SK-N-SH (cell line): ENCODE data around the gene VPS18. TPM values are rescaled to one million over a fixed set of nuclear protein-coding genes. Genes with fewer than 3 reads are reported as not detected.

ENCODE experiments used
- CTCF ChIA-PET: fragments of 300-600, 350-600 bp; formaldehyde crosslinking; extraction: SDS; loops from one replicate; lab custom pipeline; 2021; lab: Yijun Ruan, JAX
- POLR2A ChIA-PET: fragments of 350-600 bp; sonication (Branson Sonifier 250); formaldehyde crosslinking; extraction: SDS; loops from one replicate; lab custom pipeline; 2020; ENCODE audit warnings: antibody characterized with exemption, inconsistent platforms; lab: Yijun Ruan, JAX
- DNase-seq: peaks from one replicate; pipeline ENCODE4 v3.0.0; 2012
- H2AFZ ChIP-seq: fragments of 200-600 bp; sonication (generic); 2 replicates; pipeline ENCODE4 v1.8.1; 2016; ENCODE audit warnings: antibody characterized with exemption, mild to moderate bottlenecking, low read depth
- H3F3A ChIP-seq: fragments of 200-600 bp; sonication (generic); replicated peaks from 2 replicates; pipeline ENCODE3; 2016; ENCODE audit warnings: antibody characterized with exemption, mild to moderate bottlenecking; ENCODE audit not compliant: insufficient read depth
- H3K27ac ChIP-seq, 2 experiments: fragments of 200-500 bp in 1 of 2; fragments of 200-600 bp in 1 of 2; sonication (Bioruptor generic) in 1 of 2; sonication (generic), shearing (Covaris generic) in 1 of 2; 2 replicates each; pipeline versions ENCODE4 v1.5.1 to v1.6.1; 2014 to 2016; ENCODE audit warnings: low read depth in 2 of 2, inconsistent platforms in 1 of 2, low read length in 1 of 2, mild to moderate bottlenecking in 1 of 2, mixed read lengths in 1 of 2
- H3K27me3 ChIP-seq: fragments of 200-600 bp; sonication (generic), shearing (Covaris generic); 2 replicates; pipeline ENCODE4 v1.6.1; 2016; ENCODE audit warnings: mixed run types; ENCODE audit not compliant: insufficient read depth
- H3K36me3 ChIP-seq, 2 experiments: fragments of 200-500 bp in 1 of 2; fragments of 200-600 bp in 1 of 2; sonication (Bioruptor generic) in 1 of 2; sonication (generic) in 1 of 2; replicated peaks in 1 of 2; 2 replicates each; pipeline versions ENCODE3 to v1.5.1; 2014 to 2016; ENCODE audit warnings: low read length in 1 of 2, mild to moderate bottlenecking in 1 of 2; ENCODE audit not compliant: insufficient read depth in 2 of 2, control insufficient read depth in 1 of 2
- H3K4me1 ChIP-seq, 2 experiments: fragments of 200-500 bp in 1 of 2; fragments of 200-600 bp in 1 of 2; sonication (Bioruptor generic) in 1 of 2; sonication (generic), shearing (Covaris generic) in 1 of 2; 2 replicates each; pipeline versions ENCODE4 v1.5.1 to v1.6.1; 2014 to 2016; ENCODE audit warnings: low read depth in 1 of 2, low read length in 1 of 2, mixed run types in 1 of 2; ENCODE audit not compliant: insufficient read depth in 2 of 2, control insufficient read depth in 1 of 2
- H3K4me2 ChIP-seq: fragments of 200-600 bp; sonication (generic), shearing (Covaris generic); 2 replicates; pipeline ENCODE4 v1.6.1; 2017; ENCODE audit warnings: mixed run types
- H3K4me3 ChIP-seq, 2 experiments: fragments of 200-500 bp in 1 of 2; fragments of 200-600 bp in 1 of 2; sonication (Bioruptor generic) in 1 of 2; sonication (generic), shearing (Covaris generic) in 1 of 2; 2 replicates each; pipeline versions ENCODE4 v1.5.1 to v1.8.1; 2014 to 2016; ENCODE audit warnings: low read depth in 2 of 2, inconsistent platforms in 1 of 2, low read length in 1 of 2, mild to moderate bottlenecking in 1 of 2, mixed read lengths in 1 of 2, moderate library complexity in 1 of 2
- H3K79me2 ChIP-seq: fragments of 200-600 bp; sonication (generic); 2 replicates; pipeline ENCODE4 v1.8.1; 2017; ENCODE audit warnings: mild to moderate bottlenecking; ENCODE audit not compliant: insufficient read depth
- H3K9ac ChIP-seq: fragments of 200-600 bp; sonication (generic); 2 replicates; pipeline ENCODE4 v1.6.1; 2017; ENCODE audit warnings: mixed run types
- H3K9me2 ChIP-seq: fragments of 200-600 bp; sonication (generic); 2 replicates; pipeline ENCODE4 v1.6.1; 2017; ENCODE audit warnings: mixed run types
- H3K9me3 ChIP-seq: fragments of 200-600 bp; sonication (generic); 2 replicates; pipeline ENCODE4 v1.6.1; 2017; ENCODE audit warnings: mixed run types, mild to moderate bottlenecking, moderate library complexity
- H4K20me1 ChIP-seq: fragments of 200-600 bp; sonication (generic); 2 replicates; pipeline ENCODE4 v1.6.1; 2017; ENCODE audit warnings: mild to moderate bottlenecking, mixed run types; ENCODE audit not compliant: insufficient read depth
- CHD2 ChIP-seq: fragments of 150-350 bp; IDR thresholded peaks from 2 replicates; pipeline ENCODE4 v1.6.1; 2018; ENCODE audit warnings: low read length; ENCODE audit not compliant: partially characterized antibody
- EZH2phosphoT487 ChIP-seq: fragments of 200-600 bp; sonication (generic); IDR thresholded peaks from 2 replicates; pipeline ENCODE4 v1.6.1; 2017; ENCODE audit warnings: low read depth, mixed run types, mild to moderate bottlenecking, antibody characterized with exemption, moderate library complexity, borderline replicate concordance
- GABPA ChIP-seq: IDR thresholded peaks from 2 replicates; pipeline ENCODE4 v1.4.0; 2012; ENCODE audit warnings: low read depth, mild to moderate bottlenecking
- JUND ChIP-seq: IDR thresholded peaks from 2 replicates; pipeline ENCODE4 v1.4.0; 2012
- MXI1 ChIP-seq: IDR thresholded peaks from 2 replicates; pipeline ENCODE4 v1.6.1; 2012; ENCODE audit warnings: mild to moderate bottlenecking, low read depth, low read length, improper control_type of control experiment
- NFIC ChIP-seq: IDR thresholded peaks from 2 replicates; pipeline ENCODE4 v1.4.0; 2012; ENCODE audit warnings: borderline replicate concordance
- NRF1 ChIP-seq: IDR thresholded peaks from 2 replicates; pipeline ENCODE4 v1.6.1; 2012; ENCODE audit warnings: low read depth, mild to moderate bottlenecking, low read length
- RAD21 ChIP-seq: IDR thresholded peaks from 2 replicates; pipeline ENCODE4 v1.6.1; 2012; ENCODE audit warnings: mild to moderate bottlenecking, low read length
- RXRA ChIP-seq: IDR thresholded peaks from 2 replicates; pipeline ENCODE4 v1.4.0; 2012; ENCODE audit warnings: low read depth, mild to moderate bottlenecking, borderline replicate concordance
- SMC3 ChIP-seq: IDR thresholded peaks from 2 replicates; pipeline ENCODE4 v1.6.1; 2012; ENCODE audit warnings: low read depth, low read length, improper control_type of control experiment
- TAF1 ChIP-seq: IDR thresholded peaks from 2 replicates; pipeline ENCODE4 v1.6.1; 2012; ENCODE audit warnings: low read depth, mild to moderate bottlenecking, low read length, moderate library complexity, borderline replicate concordance
- TCF12 ChIP-seq: IDR thresholded peaks from 2 replicates; pipeline ENCODE4 v1.4.0; 2012
- TEAD4 ChIP-seq: IDR thresholded peaks from 2 replicates; pipeline ENCODE4 v1.4.0; 2012; ENCODE audit warnings: mild to moderate bottlenecking, borderline replicate concordance; ENCODE audit not compliant: insufficient read depth
- WGBS: methylation state at CpG from one replicate; pipeline ENCODE4 v1.1.6; 2017; ENCODE audit warnings: low lambda C conversion rate; 5-methylcytosine and 5-hydroxymethylcytosine counted together
- polyA plus RNA-seq, 3 experiments: library from polyadenylated mRNA; depleted of rRNA; stranded (reverse); fragments of >200 nt; gene quantifications; 2 replicates each; pipeline ENCODE4 v1.2.3, GENCODE V29; 2012
- TF ChIP-seq, protein P1 (sequence below): IDR thresholded peaks from 2 replicates; pipeline ENCODE4; 2012
- TF ChIP-seq, protein P2 (sequence below): IDR thresholded peaks from 2 replicates; pipeline ENCODE4 v1.6.1; 2012; ENCODE audit warnings: mild to moderate bottlenecking, low read depth, low read length, moderate library complexity
- TF ChIP-seq, protein P3 (sequence below): IDR thresholded peaks from 2 replicates; pipeline ENCODE4 v1.4.0; 2012; ENCODE audit warnings: low read depth, borderline replicate concordance
- TF ChIP-seq, protein P4 (sequence below): fragments of 150-350 bp; IDR thresholded peaks from 2 replicates; pipeline ENCODE4 v1.6.1; 2016; ENCODE audit warnings: mild to moderate bottlenecking, low read depth, low read length

Gene VPS18
- polyA plus RNA-seq, 1 of the 3 experiments (the other 2 are of a cell fraction): 14.1 TPM

DNA sequence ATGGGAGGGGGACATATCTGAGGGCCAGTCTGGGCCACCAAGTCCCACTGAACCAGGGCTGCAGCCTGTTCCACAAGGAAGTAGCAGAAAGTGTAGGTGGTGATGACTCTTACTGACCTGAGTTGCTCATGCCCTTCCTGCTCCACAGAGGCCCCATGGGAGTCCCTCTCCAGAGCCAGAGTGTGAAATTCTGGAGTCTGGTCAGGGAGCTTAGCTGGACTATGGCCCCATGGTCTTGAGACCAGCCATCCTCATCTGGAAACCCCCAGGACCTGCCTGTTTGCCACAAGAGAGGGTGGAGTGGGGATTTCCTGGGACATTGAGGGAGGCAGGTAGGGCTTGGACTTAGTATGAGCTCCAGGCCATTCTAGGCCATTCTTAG, 47.4 kb upstream of the VPS18 start:
- H3F3A ChIP-seq: peaks cover 3% of the 10 kb centered on the region
- no peaks in the 10 kb centered on the region for H3K9me3 ChIP-seq
- DNase-seq: no peak
- H3K79me2 ChIP-seq: no peaks in the 10 kb centered on the region
- no peak overlapping the region for H3K27ac ChIP-seq
- POLR2A ChIA-PET: no interaction called here
- no peaks in the 10 kb centered on the region for H3K36me3 ChIP-seq
- no peak overlapping the region for H3K4me2 ChIP-seq
- no peak overlapping the region for H3K4me3 ChIP-seq
- H3K9ac ChIP-seq: no peak overlapping the region
- peaks cover 0 to 17% of the 10 kb centered on the region in 2 experiments; a peak in 1 of 4 replicates for H3K4me1 ChIP-seq
- no peak overlapping the region for H2AFZ ChIP-seq
- TF ChIP-seq GABPA (no peak), EZH2phosphoT487 (no peak), TCF12 (no peak), NRF1 (no peak), RAD21 (no peak), RXRA (no peak), TAF1 (no peak), SMC3 (no peak), MXI1 (no peak)
- TF ChIP-seq, protein P1, sequence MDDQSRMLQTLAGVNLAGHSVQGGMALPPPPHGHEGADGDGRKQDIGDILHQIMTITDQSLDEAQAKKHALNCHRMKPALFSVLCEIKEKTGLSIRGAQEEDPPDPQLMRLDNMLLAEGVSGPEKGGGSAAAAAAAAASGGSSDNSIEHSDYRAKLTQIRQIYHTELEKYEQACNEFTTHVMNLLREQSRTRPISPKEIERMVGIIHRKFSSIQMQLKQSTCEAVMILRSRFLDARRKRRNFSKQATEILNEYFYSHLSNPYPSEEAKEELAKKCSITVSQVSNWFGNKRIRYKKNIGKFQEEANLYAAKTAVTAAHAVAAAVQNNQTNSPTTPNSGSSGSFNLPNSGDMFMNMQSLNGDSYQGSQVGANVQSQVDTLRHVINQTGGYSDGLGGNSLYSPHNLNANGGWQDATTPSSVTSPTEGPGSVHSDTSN: no peak
- TF ChIP-seq, all 33 proteins: peak for 0
- peaks cover 9% of the 10 kb centered on the region; the same call in 1 of the 2 replicates for H3K27me3 ChIP-seq
- no peaks in the 10 kb centered on the region for H3K9me2 ChIP-seq
- no peaks in the 10 kb centered on the region for H4K20me1 ChIP-seq
- CTCF ChIA-PET: interaction anchor here (1.1 to 8.5 kb wide), 6 partner anchors 9 to 57 kb away, joined by 3 to 120 read pairs (median 12); partner anchors contain the start of gene VPS18

DNA sequence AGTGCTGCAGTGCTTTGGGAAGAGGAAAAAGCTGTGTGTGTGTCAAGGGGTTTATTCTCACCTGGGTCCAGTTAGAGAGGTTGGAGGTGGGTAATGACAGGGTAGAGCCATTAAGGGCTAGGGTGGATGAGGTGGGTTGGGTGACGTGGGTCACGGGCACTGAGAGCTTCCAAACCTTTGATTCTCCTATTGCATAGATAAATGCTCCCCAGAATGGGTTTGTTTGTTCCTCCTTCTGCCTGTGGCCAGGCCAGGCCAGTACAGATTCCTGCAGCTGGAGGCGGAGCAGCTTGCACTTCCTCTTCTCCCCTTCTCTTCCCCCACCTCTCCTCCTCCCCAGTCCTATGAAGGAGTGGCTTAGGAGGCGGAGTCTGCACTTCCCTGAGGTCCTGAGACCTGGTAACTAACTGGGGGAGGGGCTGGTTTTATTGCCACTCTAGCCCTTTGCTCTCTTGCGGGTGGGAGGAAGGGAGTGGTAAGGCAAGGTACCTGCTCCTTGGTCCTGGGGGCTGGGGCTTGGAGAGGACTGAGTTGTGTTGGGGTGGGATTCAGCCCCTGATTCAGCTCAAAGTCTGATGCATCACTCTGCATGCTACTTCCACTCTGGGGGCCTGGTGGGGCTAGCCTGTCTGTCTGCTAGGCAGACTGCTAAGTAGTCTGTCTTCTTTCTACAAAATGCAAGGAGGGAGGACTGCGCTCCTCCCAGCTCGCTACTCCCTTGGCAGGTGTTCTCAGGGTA, 46.9 kb upstream of the VPS18 start:
- POLR2A ChIA-PET: no interaction called here

More for the DNA sequence above, 46.9 kb upstream of the VPS18 start:
- no peak overlapping the region for H3K27ac ChIP-seq
- H2AFZ ChIP-seq: no peak overlapping the region
- peaks cover 9% of the 10 kb centered on the region; the same call in 1 of the 2 replicates for H3K27me3 ChIP-seq
- no peak overlapping the region for H3K4me2 ChIP-seq
- DNase-seq: peak; percentile 51
- peaks cover 0 to 17% of the 10 kb centered on the region in 2 experiments; a peak in 1 of 4 replicates for H3K4me1 ChIP-seq
- CTCF ChIA-PET: interaction anchor here (0.6 to 8.5 kb wide), 8 partner anchors 9 to 57 kb away, joined by 3 to 120 read pairs (median 6); partner anchors contain the start of genes PPP1R14D and VPS18
- H3K9me2 ChIP-seq: no peaks in the 10 kb centered on the region
- H3K9ac ChIP-seq: no peak overlapping the region
- no peaks in the 10 kb centered on the region for H3K9me3 ChIP-seq
- H3K4me3 ChIP-seq: no peak overlapping the region
- WGBS: 100% methylated on average over 4 of the region's 7 CpGs
- H4K20me1 ChIP-seq: no peaks in the 10 kb centered on the region
- H3K36me3 ChIP-seq: no peaks in the 10 kb centered on the region
- no peaks in the 10 kb centered on the region for H3K79me2 ChIP-seq
- peaks cover 3% of the 10 kb centered on the region for H3F3A ChIP-seq
- TF ChIP-seq, protein P2, sequence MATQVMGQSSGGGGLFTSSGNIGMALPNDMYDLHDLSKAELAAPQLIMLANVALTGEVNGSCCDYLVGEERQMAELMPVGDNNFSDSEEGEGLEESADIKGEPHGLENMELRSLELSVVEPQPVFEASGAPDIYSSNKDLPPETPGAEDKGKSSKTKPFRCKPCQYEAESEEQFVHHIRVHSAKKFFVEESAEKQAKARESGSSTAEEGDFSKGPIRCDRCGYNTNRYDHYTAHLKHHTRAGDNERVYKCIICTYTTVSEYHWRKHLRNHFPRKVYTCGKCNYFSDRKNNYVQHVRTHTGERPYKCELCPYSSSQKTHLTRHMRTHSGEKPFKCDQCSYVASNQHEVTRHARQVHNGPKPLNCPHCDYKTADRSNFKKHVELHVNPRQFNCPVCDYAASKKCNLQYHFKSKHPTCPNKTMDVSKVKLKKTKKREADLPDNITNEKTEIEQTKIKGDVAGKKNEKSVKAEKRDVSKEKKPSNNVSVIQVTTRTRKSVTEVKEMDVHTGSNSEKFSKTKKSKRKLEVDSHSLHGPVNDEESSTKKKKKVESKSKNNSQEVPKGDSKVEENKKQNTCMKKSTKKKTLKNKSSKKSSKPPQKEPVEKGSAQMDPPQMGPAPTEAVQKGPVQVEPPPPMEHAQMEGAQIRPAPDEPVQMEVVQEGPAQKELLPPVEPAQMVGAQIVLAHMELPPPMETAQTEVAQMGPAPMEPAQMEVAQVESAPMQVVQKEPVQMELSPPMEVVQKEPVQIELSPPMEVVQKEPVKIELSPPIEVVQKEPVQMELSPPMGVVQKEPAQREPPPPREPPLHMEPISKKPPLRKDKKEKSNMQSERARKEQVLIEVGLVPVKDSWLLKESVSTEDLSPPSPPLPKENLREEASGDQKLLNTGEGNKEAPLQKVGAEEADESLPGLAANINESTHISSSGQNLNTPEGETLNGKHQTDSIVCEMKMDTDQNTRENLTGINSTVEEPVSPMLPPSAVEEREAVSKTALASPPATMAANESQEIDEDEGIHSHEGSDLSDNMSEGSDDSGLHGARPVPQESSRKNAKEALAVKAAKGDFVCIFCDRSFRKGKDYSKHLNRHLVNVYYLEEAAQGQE: no peak
- TF ChIP-seq JUND (no peak), RAD21 (no peak), CHD2 (no peak), NFIC (no peak), TCF12 (no peak), TEAD4 (no peak)
- TF ChIP-seq, protein P3, sequence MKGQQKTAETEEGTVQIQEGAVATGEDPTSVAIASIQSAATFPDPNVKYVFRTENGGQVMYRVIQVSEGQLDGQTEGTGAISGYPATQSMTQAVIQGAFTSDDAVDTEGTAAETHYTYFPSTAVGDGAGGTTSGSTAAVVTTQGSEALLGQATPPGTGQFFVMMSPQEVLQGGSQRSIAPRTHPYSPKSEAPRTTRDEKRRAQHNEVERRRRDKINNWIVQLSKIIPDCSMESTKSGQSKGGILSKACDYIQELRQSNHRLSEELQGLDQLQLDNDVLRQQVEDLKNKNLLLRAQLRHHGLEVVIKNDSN: no peak
- TF ChIP-seq, protein P4, sequence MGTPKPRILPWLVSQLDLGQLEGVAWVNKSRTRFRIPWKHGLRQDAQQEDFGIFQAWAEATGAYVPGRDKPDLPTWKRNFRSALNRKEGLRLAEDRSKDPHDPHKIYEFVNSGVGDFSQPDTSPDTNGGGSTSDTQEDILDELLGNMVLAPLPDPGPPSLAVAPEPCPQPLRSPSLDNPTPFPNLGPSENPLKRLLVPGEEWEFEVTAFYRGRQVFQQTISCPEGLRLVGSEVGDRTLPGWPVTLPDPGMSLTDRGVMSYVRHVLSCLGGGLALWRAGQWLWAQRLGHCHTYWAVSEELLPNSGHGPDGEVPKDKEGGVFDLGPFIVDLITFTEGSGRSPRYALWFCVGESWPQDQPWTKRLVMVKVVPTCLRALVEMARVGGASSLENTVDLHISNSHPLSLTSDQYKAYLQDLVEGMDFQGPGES: no peak
- TF ChIP-seq, protein P1: no peak
